ENCODE data around the gene DNASE1L2.

DNA sequence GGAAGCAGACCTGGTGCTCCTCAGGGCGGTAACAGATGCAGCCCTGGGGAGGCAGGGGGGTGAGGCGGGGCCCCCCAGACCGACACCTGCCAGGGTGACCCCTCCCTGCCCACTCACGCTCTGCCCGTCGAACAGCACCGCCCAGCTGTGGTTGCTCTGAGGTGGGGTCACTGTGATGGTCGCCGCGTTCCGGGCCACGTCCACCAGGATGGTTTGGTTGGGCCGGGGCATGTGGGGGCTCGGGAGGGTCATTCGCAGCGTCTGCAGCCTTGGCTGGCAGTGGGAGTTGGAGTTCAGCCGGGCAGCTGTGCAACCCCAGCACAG lies 26.3 kb upstream of the DNASE1L2 start:
- TF ChIP-seq CTCF (IDR thresholded peaks at IDR 0.05; ENCODE audit: extremely low read depth in 1 of 2, insufficient read depth in 1 of 2, low read depth in 1 of 2, low read length in 2 of 2) (no peak), POLR2A (IDR thresholded peaks at IDR 0.05; ENCODE audit: low read depth, low read length) (no peak), MAX (IDR thresholded peaks at IDR 0.05; ENCODE audit: insufficient read depth, insufficient read length) (no peak), GATA2 (IDR thresholded peaks at IDR 0.05; ENCODE audit: insufficient read depth, insufficient read length, low read depth, low read length) (no peak), EZH2 (IDR thresholded peaks at IDR 0.05; ENCODE audit: borderline replicate concordance, low read depth, low read length, severe bottlenecking) (no peak), JUN (IDR thresholded peaks at IDR 0.05; ENCODE audit: borderline replicate concordance, insufficient read depth, insufficient read length, low read depth) (no peak), POLR2AphosphoS5 (IDR thresholded peaks at IDR 0.05; ENCODE audit: insufficient read depth, low read depth, low read length) (no peak)
